Measurements from ENCODE around the gene ESPL1. TPM values are rescaled to one million over a fixed set of nuclear protein-coding genes. Genes with fewer than 3 reads are reported as not detected.
A peak's percentile ranks its signal among the peaks of the same experiment; 100 is the strongest.

ESPL1 gene
- total and polyA plus RNA-seq, 2 of the 13 experiments (the other 11 are each of a cell fraction or from before 2014, with no cell fraction given): 5.8 to 11.5 TPM

- TF ChIP-seq HOMEZ (CRISPR knock-in tag; IDR thresholded peaks at IDR 0.05; ENCODE audit: low read depth): 0 out of 2 replicates have a peak, but pooled peaks have one; percentile 10
- 0 out of 2 replicates have a peak, but pooled peaks have one; percentile 54 for TF ChIP-seq ZNF431 (CRISPR knock-in tag; IDR thresholded peaks at IDR 0.05; ENCODE audit: borderline replicate concordance, low read depth)
- TF ChIP-seq ZNF350 (CRISPR knock-in tag; IDR thresholded peaks at IDR 0.05; ENCODE audit: borderline replicate concordance, low read depth): peak; percentile 64; the same call in 1 of the 2 replicates
- TF ChIP-seq ZNF503 (CRISPR knock-in tag; IDR thresholded peaks at IDR 0.05): peak; percentile 20; the same call in 1 of the 2 replicates
- peak; percentile 65 for TF ChIP-seq FOXA3 (CRISPR knock-in tag; IDR thresholded peaks at IDR 0.05)
- TF ChIP-seq KAT8 (CRISPR knock-in tag; IDR thresholded peaks at IDR 0.05): peak; percentile 98
- 0 out of 4 replicates have a peak, but pooled peaks of 1 of the 2 experiments have one; percentile 7 for TF ChIP-seq EP300 (IDR thresholded peaks at IDR 0.05; ENCODE audit: low read depth in 2 of 2, low read length in 2 of 2)
- no peak for TF ChIP-seq EP300 (CRISPR knock-in tag; IDR thresholded peaks at IDR 0.05; ENCODE audit: borderline replicate concordance)
- peak; percentile 72; the same call in 1 of the 2 replicates for TF ChIP-seq PRDM10 (CRISPR knock-in tag; IDR thresholded peaks at IDR 0.05; ENCODE audit: low read depth)
- TF ChIP-seq RFX1 (IDR thresholded peaks at IDR 0.05): peak; percentile 84
- TF ChIP-seq GATAD1 (CRISPR knock-in tag; IDR thresholded peaks at IDR 0.05): peak; percentile 96
- no peak for TF ChIP-seq SOX13 (IDR thresholded peaks at IDR 0.05)
- peak in 1 of 2 experiments; percentile 30; a peak in 1 of 4 replicates for TF ChIP-seq SOX13 (CRISPR knock-in tag; conservative IDR thresholded peaks at IDR 0.05 in 1 of 2, IDR thresholded peaks at IDR 0.05 in 1 of 2)
- 0 out of 2 replicates have a peak, but pooled peaks have one; percentile 18 for TF ChIP-seq ZNF891 (CRISPR knock-in tag; IDR thresholded peaks at IDR 0.05)
- TF ChIP-seq KLF16 (CRISPR knock-in tag; IDR thresholded peaks at IDR 0.05): peak in 1 of 2 experiments; percentile 81; a peak in 2 of 4 replicates
- TF ChIP-seq THAP7 (CRISPR knock-in tag; IDR thresholded peaks at IDR 0.05): peak; percentile 90; the same call in 1 of the 2 replicates
- TF ChIP-seq SKI (IDR thresholded peaks at IDR 0.05; ENCODE audit: partially characterized antibody): peak; percentile 34
- peak; percentile 60 for TF ChIP-seq HNRNPLL (IDR thresholded peaks at IDR 0.05; ENCODE audit: low read depth, low read length, poor library complexity, severe bottlenecking)
Observed at GRCh38 chr12:53295070-53295890, 27.2 kb downstream of the ESPL1 start, which contains the start of gene PFDN5 (continued).

Measured in HepG2 (cell line).